H1 (cell line): Measurements from ENCODE around the gene MT1G.

ENCODE experiments used
- CREB1 ChIP-seq: IDR thresholded peaks from 2 replicates; pipeline ENCODE4 v1.6.1; 2012; ENCODE audit warnings: inconsistent platforms
- HDAC6 ChIP-seq: IDR thresholded peaks from one replicate; pipeline ENCODE4 v1.7.1; 2012; ENCODE audit warnings: low read depth, mild to moderate bottlenecking, inconsistent platforms, low read length, moderate library complexity
- KDM4A ChIP-seq: IDR thresholded peaks from one replicate; pipeline ENCODE4 v1.7.1; 2012; ENCODE audit warnings: low read depth, mild to moderate bottlenecking, moderate library complexity, low read length, inconsistent platforms; ENCODE audit not compliant: severe bottlenecking
- MAFK ChIP-seq: IDR thresholded peaks from 2 replicates; pipeline ENCODE4 v1.6.1; 2012; ENCODE audit warnings: low read depth, mild to moderate bottlenecking, improper control_type of control experiment, low read length
- NANOG ChIP-seq: IDR thresholded peaks from 2 replicates; pipeline ENCODE4 v1.6.1; 2011; ENCODE audit warnings: low read length, low read depth, mild to moderate bottlenecking, inconsistent platforms; ENCODE audit not compliant: insufficient read depth, poor library complexity, severe bottlenecking
- POLR2AphosphoS5 ChIP-seq: IDR thresholded peaks from 2 replicates; pipeline ENCODE4 v1.6.1; 2011; ENCODE audit warnings: low read depth, low read length
- POU5F1 ChIP-seq: IDR thresholded peaks from 2 replicates; pipeline ENCODE4 v1.6.1; 2011; ENCODE audit warnings: low read depth, mild to moderate bottlenecking, low read length, moderate library complexity
- RBBP5 ChIP-seq: IDR thresholded peaks from 2 replicates; pipeline ENCODE4 v1.7.1; 2012; ENCODE audit warnings: low read depth, mild to moderate bottlenecking, inconsistent platforms, low read length, moderate library complexity, borderline replicate concordance
- SIX5 ChIP-seq: IDR thresholded peaks from 2 replicates; pipeline ENCODE4 v1.6.1; 2011; ENCODE audit warnings: mild to moderate bottlenecking, low read depth, low read length
- TEAD4 ChIP-seq: IDR thresholded peaks from 2 replicates; pipeline ENCODE4 v1.6.1; 2012; ENCODE audit warnings: low read depth, low read length, inconsistent platforms, mixed read lengths
- YY1 ChIP-seq: IDR thresholded peaks from 2 replicates; pipeline ENCODE4 v1.6.1; 2011; ENCODE audit warnings: low read depth, mild to moderate bottlenecking, low read length
- TF ChIP-seq, protein P1 (sequence below): IDR thresholded peaks from 2 replicates; pipeline ENCODE4 v1.6.1; 2011; ENCODE audit warnings: low read depth, mild to moderate bottlenecking, low read length; ENCODE audit not compliant: insufficient read depth
- TF ChIP-seq, protein P2 (sequence below), 3 experiments: IDR thresholded peaks; 1 replicate in 2 of 3; 2 replicates in 1 of 3; pipeline versions ENCODE4 v1.5.1 to v1.6.1; 2011; ENCODE audit warnings: low read length in 3 of 3, mild to moderate bottlenecking in 3 of 3, inconsistent platforms in 2 of 3, low read depth in 1 of 3, moderate library complexity in 1 of 3; ENCODE audit not compliant: insufficient read depth in 1 of 3; ENCODE audit errors: control extremely low read depth in 1 of 3
- TF ChIP-seq, protein P3 (sequence below): IDR thresholded peaks from 2 replicates; pipeline ENCODE4 v1.6.1; 2012; ENCODE audit warnings: inconsistent platforms

DNA sequence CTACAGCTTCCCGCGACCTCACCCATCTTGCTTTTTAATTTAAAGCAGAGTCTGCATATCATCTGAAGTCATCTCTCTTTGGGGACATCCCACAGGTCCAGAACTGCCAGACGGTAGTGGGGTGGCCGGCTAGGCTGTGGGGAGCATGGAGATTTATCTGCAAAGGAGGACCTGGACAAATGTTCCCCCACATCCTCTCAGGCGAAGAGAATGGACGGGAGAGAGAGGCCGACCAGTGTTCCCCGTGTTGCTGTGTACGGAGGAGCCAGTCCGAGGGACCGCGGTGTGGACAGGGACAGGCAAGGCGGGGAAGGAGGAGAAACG, 36.1 kb downstream of the MT1G start:
- TF ChIP-seq, protein P1, sequence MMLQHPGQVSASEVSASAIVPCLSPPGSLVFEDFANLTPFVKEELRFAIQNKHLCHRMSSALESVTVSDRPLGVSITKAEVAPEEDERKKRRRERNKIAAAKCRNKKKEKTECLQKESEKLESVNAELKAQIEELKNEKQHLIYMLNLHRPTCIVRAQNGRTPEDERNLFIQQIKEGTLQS: no peak
- TF ChIP-seq NANOG (no peak), KDM4A (no peak), SIX5 (no peak), MAFK (no peak), HDAC6 (no peak), RBBP5 (no peak), CREB1 (no peak), YY1 (no peak), TEAD4 (no peak), POLR2AphosphoS5 (no peak), POU5F1 (no peak)
- TF ChIP-seq, protein P2, sequence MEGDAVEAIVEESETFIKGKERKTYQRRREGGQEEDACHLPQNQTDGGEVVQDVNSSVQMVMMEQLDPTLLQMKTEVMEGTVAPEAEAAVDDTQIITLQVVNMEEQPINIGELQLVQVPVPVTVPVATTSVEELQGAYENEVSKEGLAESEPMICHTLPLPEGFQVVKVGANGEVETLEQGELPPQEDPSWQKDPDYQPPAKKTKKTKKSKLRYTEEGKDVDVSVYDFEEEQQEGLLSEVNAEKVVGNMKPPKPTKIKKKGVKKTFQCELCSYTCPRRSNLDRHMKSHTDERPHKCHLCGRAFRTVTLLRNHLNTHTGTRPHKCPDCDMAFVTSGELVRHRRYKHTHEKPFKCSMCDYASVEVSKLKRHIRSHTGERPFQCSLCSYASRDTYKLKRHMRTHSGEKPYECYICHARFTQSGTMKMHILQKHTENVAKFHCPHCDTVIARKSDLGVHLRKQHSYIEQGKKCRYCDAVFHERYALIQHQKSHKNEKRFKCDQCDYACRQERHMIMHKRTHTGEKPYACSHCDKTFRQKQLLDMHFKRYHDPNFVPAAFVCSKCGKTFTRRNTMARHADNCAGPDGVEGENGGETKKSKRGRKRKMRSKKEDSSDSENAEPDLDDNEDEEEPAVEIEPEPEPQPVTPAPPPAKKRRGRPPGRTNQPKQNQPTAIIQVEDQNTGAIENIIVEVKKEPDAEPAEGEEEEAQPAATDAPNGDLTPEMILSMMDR (IDR thresholded peaks at IDR 0.05; ENCODE audit: control extremely low read depth in 1 of 3, insufficient read depth in 1 of 3, low read depth in 1 of 3, low read length in 3 of 3): no peak
- TF ChIP-seq, protein P3, sequence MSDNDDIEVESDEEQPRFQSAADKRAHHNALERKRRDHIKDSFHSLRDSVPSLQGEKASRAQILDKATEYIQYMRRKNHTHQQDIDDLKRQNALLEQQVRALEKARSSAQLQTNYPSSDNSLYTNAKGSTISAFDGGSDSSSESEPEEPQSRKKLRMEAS: no peak
